ENCODE results near the gene HPSE2. TPM values are rescaled to one million over a fixed set of nuclear protein-coding genes. Genes with fewer than 3 reads are reported as not detected.
A peak's percentile ranks its signal among the peaks of the same experiment; 100 is the strongest.

Gene HPSE2
- total and polyA plus RNA-seq, 2 of the 13 experiments (the other 11 are each of a cell fraction or from before 2014, with no cell fraction given): 0.01 TPM; not detected in 1

DNA sequence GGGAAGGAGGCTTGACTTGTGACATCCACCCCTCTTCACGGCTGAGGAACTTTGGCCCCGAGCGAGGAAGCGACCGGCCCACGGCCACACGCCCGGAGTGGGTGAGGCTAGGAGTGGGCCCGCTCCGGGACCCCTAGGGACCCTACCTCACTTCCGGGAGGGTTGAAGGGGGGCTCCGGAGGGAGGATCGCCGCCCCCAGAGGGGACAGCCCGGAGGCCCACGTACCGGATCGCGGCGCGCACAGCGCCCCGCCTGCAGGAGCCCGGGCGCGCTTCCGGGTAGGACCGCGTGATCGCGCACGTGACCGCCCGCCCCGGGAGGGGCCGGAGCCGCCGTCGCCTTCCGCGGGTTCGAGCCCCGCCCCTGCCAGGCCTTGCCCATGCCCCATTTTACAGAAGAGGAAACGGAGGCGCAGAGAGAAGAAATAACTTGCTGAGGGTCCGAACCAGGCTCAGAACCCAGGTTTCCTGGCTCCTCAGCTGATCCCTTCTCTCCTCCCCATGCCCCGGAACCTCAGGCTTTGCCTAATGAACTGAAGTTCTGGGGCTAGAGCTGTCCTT is 788.9 kb downstream of the HPSE2 start, which contains the start of gene HPS1 (continued):
- peak; percentile 82 for TF ChIP-seq ZNF142 (CRISPR knock-in tag; IDR thresholded peaks at IDR 0.05)
- peak; percentile 82 for TF ChIP-seq KAT8 (CRISPR knock-in tag; IDR thresholded peaks at IDR 0.05)
- no peak for TF ChIP-seq CBFB (CRISPR knock-in tag; IDR thresholded peaks at IDR 0.05)
- TF ChIP-seq ZNF350 (CRISPR knock-in tag; IDR thresholded peaks at IDR 0.05; ENCODE audit: borderline replicate concordance, low read depth): peak; percentile 18; the same call in 1 of the 2 replicates
- 0 out of 2 replicates have a peak, but pooled peaks have one; percentile 32 for TF ChIP-seq ZNF317 (CRISPR knock-in tag; IDR thresholded peaks at IDR 0.05)
- TF ChIP-seq RAD51 (IDR thresholded peaks at IDR 0.05; ENCODE audit: borderline replicate concordance): peak; percentile 81
- 0 out of 2 replicates have a peak, but pooled peaks have one; percentile 8 for TF ChIP-seq RAD21 (CRISPR knock-in tag; IDR thresholded peaks at IDR 0.05)
- TF ChIP-seq, protein P1, sequence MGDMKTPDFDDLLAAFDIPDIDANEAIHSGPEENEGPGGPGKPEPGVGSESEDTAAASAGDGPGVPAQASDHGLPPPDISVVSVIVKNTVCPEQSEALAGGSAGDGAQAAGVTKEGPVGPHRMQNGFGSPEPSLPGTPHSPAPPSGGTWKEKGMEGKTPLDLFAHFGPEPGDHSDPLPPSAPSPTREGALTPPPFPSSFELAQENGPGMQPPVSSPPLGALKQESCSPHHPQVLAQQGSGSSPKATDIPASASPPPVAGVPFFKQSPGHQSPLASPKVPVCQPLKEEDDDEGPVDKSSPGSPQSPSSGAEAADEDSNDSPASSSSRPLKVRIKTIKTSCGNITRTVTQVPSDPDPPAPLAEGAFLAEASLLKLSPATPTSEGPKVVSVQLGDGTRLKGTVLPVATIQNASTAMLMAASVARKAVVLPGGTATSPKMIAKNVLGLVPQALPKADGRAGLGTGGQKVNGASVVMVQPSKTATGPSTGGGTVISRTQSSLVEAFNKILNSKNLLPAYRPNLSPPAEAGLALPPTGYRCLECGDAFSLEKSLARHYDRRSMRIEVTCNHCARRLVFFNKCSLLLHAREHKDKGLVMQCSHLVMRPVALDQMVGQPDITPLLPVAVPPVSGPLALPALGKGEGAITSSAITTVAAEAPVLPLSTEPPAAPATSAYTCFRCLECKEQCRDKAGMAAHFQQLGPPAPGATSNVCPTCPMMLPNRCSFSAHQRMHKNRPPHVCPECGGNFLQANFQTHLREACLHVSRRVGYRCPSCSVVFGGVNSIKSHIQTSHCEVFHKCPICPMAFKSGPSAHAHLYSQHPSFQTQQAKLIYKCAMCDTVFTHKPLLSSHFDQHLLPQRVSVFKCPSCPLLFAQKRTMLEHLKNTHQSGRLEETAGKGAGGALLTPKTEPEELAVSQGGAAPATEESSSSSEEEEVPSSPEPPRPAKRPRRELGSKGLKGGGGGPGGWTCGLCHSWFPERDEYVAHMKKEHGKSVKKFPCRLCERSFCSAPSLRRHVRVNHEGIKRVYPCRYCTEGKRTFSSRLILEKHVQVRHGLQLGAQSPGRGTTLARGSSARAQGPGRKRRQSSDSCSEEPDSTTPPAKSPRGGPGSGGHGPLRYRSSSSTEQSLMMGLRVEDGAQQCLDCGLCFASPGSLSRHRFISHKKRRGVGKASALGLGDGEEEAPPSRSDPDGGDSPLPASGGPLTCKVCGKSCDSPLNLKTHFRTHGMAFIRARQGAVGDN (CRISPR knock-in tag; IDR thresholded peaks at IDR 0.05): peak; percentile 75
- no peak for TF ChIP-seq ETV5 (CRISPR knock-in tag; IDR thresholded peaks at IDR 0.05; ENCODE audit: borderline replicate concordance)
- TF ChIP-seq XRCC5 (optimal IDR thresholded peaks at IDR 0.05; ENCODE audit: low read length): peak; percentile 50
- peak; percentile 22; the same call in 1 of the 2 replicates for TF ChIP-seq NR2F2 (IDR thresholded peaks at IDR 0.05; ENCODE audit: borderline replicate concordance, low read depth)
- no peak for TF ChIP-seq NFYC (CRISPR knock-in tag; IDR thresholded peaks at IDR 0.05)
- TF ChIP-seq ASH2L (IDR thresholded peaks at IDR 0.05; ENCODE audit: insufficient read length, low read depth, low read length): peak; percentile 80
- TF ChIP-seq ZNF234 (CRISPR knock-in tag; conservative IDR thresholded peaks at IDR 0.05): peak; percentile 10; the same call in 1 of the 2 replicates
- TF ChIP-seq, protein P2, sequence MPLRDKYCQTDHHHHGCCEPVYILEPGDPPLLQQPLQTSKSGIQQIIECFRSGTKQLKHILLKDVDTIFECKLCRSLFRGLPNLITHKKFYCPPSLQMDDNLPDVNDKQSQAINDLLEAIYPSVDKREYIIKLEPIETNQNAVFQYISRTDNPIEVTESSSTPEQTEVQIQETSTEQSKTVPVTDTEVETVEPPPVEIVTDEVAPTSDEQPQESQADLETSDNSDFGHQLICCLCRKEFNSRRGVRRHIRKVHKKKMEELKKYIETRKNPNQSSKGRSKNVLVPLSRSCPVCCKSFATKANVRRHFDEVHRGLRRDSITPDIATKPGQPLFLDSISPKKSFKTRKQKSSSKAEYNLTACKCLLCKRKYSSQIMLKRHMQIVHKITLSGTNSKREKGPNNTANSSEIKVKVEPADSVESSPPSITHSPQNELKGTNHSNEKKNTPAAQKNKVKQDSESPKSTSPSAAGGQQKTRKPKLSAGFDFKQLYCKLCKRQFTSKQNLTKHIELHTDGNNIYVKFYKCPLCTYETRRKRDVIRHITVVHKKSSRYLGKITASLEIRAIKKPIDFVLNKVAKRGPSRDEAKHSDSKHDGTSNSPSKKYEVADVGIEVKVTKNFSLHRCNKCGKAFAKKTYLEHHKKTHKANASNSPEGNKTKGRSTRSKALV (CRISPR knock-in tag; IDR thresholded peaks at IDR 0.05): peak; percentile 66
- TF ChIP-seq ETS1 (CRISPR knock-in tag; IDR thresholded peaks at IDR 0.05): 0 out of 2 replicates have a peak, but pooled peaks have one; percentile 49
